Measurements from ENCODE around the gene C12orf43. TPM values are rescaled to one million over a fixed set of nuclear protein-coding genes. Genes with fewer than 3 reads are reported as not detected.

C12orf43 gene
- total RNA-seq, 1 donor from 2014 or later, result 14.7 TPM

DNA sequence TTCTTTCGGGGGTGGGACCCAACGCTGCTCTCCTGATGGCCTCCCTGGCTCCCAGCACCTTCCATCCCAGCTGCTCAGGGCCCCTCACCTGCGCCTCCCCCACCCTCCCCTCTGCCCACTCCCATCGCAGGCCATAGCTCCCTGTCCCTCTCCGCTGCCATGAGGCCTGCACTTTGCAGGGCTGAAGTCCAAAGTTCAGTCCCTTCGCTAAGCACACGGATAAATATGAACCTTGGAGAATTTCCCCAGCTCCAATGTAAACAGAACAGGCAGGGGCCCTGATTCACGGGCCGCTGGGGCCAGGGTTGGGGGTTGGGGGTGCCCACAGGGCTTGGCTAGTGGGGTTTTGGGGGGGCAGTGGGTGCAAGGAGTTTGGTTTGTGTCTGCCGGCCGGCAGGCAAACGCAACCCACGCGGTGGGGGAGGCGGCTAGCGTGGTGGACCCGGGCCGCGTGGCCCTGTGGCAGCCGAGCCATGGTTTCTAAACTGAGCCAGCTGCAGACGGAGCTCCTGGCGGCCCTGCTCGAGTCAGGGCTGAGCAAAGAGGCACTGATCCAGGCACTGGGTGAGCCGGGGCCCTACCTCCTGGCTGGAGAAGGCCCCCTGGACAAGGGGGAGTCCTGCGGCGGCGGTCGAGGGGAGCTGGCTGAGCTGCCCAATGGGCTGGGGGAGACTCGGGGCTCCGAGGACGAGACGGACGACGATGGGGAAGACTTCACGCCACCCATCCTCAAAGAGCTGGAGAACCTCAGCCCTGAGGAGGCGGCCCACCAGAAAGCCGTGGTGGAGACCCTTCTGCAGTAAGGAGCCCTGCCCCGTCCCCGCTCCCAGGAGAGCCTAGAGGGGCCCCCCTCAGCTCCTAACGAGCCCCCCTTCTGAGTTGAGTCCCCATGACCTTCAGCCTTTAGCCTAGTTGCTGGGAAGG is 37.7 kb downstream of the C12orf43 start, which contains the start of gene HNF1A:
Gene HNF1A, plus strand, starts transcription at position 248 of the 924 bp plus-strand sequence. Its CDS starts 226 bp downstream, at position 474.
- peak; percentile 56 for DNase-seq (ENCODE audit: low spot score)

- no peak for DNase-seq (ENCODE audit: low spot score)
Measured at GRCh38 chr12:120977531-120978295, 38.6 kb downstream of the C12orf43 start.

- no peak for DNase-seq (ENCODE audit: low spot score)
Measured at GRCh38 chr12:120972870-120973543, 43.3 kb downstream of the C12orf43 start.

- DNase-seq (ENCODE audit: low spot score), result no peak
Measured at GRCh38 chr12:120971299-120972180, 44.7 kb downstream of the C12orf43 start.

- no peak for DNase-seq (ENCODE audit: low spot score)
Measured at GRCh38 chr12:120970310-120970709, 46.0 kb downstream of the C12orf43 start.

- peak; percentile 62 for DNase-seq (ENCODE audit: low spot score)
Measured at GRCh38 chr12:120965534-120966091, 50.7 kb downstream of the C12orf43 start.

- DNase-seq (ENCODE audit: low spot score), result no peak
Measured at GRCh38 chr12:120964298-120964697, 52.0 kb downstream of the C12orf43 start.

DNA sequence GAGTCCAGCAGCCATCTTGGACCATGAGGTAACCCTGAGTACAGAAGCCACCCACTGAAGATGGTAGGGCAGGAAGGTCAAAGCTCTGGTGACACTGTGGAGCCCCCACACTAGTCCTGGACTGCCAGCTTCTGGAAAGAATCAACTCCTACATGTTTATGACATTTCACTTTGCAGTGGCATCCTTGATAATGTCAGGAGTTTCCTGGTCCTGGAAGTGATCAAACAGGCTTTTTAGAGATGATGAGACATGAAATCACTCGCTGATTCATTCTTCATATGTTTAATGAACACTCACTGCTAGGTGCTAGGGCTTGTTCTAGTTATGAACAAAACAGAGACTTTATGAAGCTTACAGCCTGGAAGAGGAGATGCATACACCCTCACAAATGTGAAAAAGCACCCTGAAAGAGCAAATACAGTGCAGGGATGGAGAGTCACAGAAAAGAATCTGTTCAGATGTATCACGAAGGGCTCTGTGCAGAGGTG is 53.7 kb downstream of the C12orf43 start:
- no peak for DNase-seq (ENCODE audit: low spot score)

DNA sequence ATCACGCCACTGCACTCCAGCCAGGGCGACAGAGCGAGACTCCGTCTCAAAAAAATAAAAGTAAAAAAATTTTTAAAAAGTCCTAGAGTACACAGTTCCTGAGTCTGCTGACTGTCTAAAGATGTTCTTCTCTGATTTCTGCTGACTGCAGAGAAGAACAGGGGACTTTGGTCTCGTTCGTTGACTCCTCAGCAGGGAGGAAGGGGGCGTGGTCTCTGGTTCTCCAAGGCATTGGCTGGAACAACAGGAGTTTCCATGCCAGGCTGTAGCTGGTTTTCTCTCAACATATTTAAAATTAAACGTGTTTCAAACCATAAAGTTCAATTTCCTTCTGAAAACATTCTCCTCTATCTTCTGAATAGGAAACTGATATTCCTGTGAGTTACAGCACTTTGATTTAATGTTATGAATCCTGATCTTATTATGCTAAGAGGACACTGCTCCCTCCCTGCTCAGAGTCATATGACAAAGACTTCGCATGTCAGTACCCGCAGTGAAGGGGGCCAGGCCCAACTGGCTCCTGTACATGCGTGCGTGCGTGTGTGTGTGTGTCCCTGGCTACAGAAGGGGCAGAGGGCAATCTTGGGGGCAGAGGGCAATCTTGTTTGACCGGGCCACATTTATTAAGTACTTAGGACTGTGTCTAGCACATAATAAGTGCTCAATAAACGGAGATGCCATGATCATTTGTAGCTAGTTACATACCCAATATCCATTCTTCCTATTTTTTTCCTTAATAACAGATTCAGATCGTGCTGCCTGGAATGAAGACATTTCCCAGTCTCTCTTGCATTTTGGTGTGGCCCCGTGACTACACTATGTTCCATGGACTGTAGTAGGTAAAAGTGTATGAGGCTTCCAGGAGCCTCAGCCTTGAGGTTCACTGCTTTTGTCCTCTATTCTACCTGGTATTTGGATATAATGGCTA is 54.4 kb downstream of the C12orf43 start:
- peak; percentile 85 for DNase-seq (ENCODE audit: low spot score)

GRCh38 chr12:120960657-120961056 is 55.6 kb downstream of the C12orf43 start:
- DNase-seq (ENCODE audit: low spot score), result no peak

- no peak for DNase-seq (ENCODE audit: low spot score)
Measured at GRCh38 chr12:120959111-120959878, 57.0 kb downstream of the C12orf43 start.

DNA sequence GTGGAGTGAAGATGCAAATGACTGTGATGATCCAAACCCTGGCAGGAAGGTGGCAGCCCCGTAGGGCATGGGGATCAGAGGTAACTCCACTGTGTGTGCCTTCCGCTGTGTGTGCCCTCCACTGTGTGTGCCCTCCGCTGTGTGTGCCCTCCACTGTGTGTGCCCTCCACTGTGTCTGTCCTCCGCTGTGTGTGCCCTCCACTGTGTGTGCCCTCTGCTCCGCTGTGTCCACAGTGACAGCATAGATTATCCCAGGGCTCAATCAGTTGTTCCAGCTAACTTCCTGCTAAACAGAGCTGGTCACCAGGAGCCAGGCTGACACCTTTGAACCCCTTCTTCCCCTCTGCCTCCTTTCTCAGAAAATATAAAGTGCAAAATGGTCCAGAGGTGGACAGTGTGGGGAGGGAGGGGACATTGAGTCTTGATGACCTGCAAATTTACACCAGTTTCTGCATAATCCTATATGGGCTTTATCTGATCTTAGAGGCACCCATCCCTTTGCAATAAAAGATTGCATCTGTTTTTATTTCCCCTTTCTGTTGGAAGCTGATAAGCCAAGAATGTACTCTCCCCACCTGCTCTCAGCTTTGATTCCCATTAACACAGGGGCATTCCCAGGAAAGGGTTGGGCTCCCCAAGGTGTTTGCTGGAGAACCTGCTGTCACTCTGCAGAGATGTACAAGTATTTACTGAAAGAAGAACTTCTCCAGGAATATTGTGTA is 59.5 kb downstream of the C12orf43 start:
- no peak for DNase-seq (ENCODE audit: low spot score)

DNA sequence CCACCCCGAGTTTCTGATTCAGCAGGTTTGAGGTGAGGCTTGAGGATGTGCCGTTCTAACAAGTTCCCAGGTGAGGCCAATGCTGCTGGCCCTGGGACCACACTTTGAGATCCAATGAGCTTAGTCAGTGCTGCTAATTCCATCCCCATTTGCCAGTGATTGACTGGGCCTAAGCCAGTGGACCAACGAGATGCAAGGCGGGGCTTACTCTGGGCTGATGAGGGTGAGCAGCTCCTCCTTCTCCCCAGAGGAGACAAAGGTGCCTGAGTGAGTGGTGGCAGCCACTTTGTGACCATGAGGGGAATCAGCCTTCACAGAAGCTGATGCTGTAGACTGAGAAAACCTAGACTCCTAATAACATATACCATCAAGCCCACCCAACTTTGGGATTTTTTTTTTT is 61.1 kb downstream of the C12orf43 start:
- DNase-seq (ENCODE audit: low spot score), result no peak

DNA sequence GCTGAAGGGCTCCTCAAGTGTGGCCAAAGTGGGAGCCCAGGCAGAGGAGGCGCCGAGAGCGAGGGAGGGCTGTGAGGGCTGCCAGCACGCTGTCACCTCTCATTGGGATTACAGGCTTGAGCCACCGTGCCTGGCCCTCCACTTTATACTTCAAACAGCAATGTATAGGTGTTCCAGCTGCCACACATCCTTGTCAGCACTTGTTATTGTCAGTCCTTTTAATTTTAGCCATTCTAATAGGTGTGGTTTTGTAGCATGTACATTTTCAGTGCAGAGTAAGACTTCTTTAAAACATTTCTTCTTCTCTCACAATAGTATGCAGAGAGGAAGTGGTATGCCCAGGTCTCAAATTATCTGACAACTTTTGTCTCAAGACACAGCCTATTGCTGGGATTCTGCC is 65.5 kb downstream of the C12orf43 start:
- no peak for DNase-seq (ENCODE audit: low spot score)
